Neural progenitor cell (in vitro differentiated cells): ENCODE data around the gene PCDH1. TPM values are rescaled to one million over a fixed set of nuclear protein-coding genes. Genes with fewer than 3 reads are reported as not detected.

Experiments used
- DNase-seq: peaks from one replicate; pipeline ENCODE4 v3.0.0-alpha.2; 2016; ENCODE audit warnings: low spot score
- H2AFZ ChIP-seq: fragments of 200-600 bp; sonication (generic); replicated peaks from 2 replicates; pipeline ENCODE4 v1.6.1; 2016; ENCODE audit warnings: antibody characterized with exemption
- H3F3A ChIP-seq: fragments of 200-600 bp; sonication (generic); 2 replicates; pipeline ENCODE4 v1.6.1; 2016; ENCODE audit warnings: antibody characterized with exemption, low read depth
- H3K27ac ChIP-seq: fragments of 200-600 bp; sonication (generic); 2 replicates; pipeline ENCODE4 v1.5.1; 2016; ENCODE audit warnings: mild to moderate bottlenecking
- H3K27me3 ChIP-seq: fragments of 200-600 bp; sonication (generic); 2 replicates; pipeline ENCODE4 v1.6.1; 2016; ENCODE audit warnings: mild to moderate bottlenecking, moderate library complexity
- H3K36me3 ChIP-seq: fragments of 200-600 bp; sonication (generic); 2 replicates; pipeline ENCODE4 v1.5.1; 2016
- H3K4me1 ChIP-seq: fragments of 200-600 bp; sonication (generic); 2 replicates; pipeline ENCODE4 v1.6.1; 2016; ENCODE audit warnings: mixed run types
- H3K4me2 ChIP-seq: fragments of 200-600 bp; sonication (generic); 2 replicates; pipeline ENCODE4 v1.6.1; 2016
- H3K4me3 ChIP-seq: fragments of 200-600 bp; sonication (generic); 2 replicates; pipeline ENCODE4 v1.5.1; 2016
- H3K79me2 ChIP-seq: fragments of 200-600 bp; sonication (generic); 2 replicates; pipeline ENCODE4 v1.6.1; 2016; ENCODE audit warnings: low read depth
- H3K9ac ChIP-seq: fragments of 200-600 bp; sonication (generic); 2 replicates; pipeline ENCODE4 v1.6.1; 2016
- H3K9me3 ChIP-seq: fragments of 200-600 bp; sonication (generic); 2 replicates; pipeline ENCODE4 v1.5.1; 2016; ENCODE audit warnings: low read depth
- H4K20me1 ChIP-seq: fragments of 200-600 bp; sonication (generic); 2 replicates; pipeline ENCODE4 v1.6.1; 2016; ENCODE audit warnings: low read depth
- H3K27ac Mint-ChIP-seq: 3 replicates; pipeline ENCODE4 v1.8.0; 2021; ENCODE audit warnings: mixed read lengths
- H3K27me3 Mint-ChIP-seq: 2 replicates; pipeline ENCODE4 v1.8.0; 2022; ENCODE audit warnings: low read depth, mild to moderate bottlenecking, inconsistent platforms, moderate library complexity, mixed read lengths; ENCODE audit not compliant: insufficient read depth
- H3K36me3 Mint-ChIP-seq: 3 replicates; pipeline ENCODE4 v1.8.0; 2021; ENCODE audit warnings: mixed read lengths
- H3K4me1 Mint-ChIP-seq: 3 replicates; pipeline ENCODE4 v1.8.0; 2021; ENCODE audit warnings: mixed read lengths
- H3K4me3 Mint-ChIP-seq: 3 replicates; pipeline ENCODE4 v1.8.0; 2021; ENCODE audit warnings: mild to moderate bottlenecking, moderate library complexity, mixed read lengths
- H3K9me3 Mint-ChIP-seq: 3 replicates; pipeline ENCODE4 v1.8.0; 2020; ENCODE audit warnings: mixed read lengths
- EZH2 ChIP-seq: fragments of 200-600 bp; sonication (generic); IDR thresholded peaks from 2 replicates; pipeline ENCODE4 v1.6.1; 2017; ENCODE audit warnings: antibody characterized with exemption, mild to moderate bottlenecking, moderate library complexity
- EZH2phosphoT487 ChIP-seq: fragments of 200-600 bp; sonication (generic); IDR thresholded peaks from 2 replicates; pipeline ENCODE4 v1.6.1; 2017; ENCODE audit warnings: antibody characterized with exemption
- total RNA-seq: library from RNA; depleted of rRNA; stranded (reverse); fragments of >200 nt; gene quantifications from 2 replicates; pipeline ENCODE4 v1.2.3, GENCODE V29; 2015; ENCODE audit warnings: low replicate concordance
- TF ChIP-seq, protein P1 (sequence below): fragments of 200-600 bp; sonication (generic); IDR thresholded peaks from 2 replicates; pipeline ENCODE4 v1.5.1; 2017; ENCODE audit warnings: antibody characterized with exemption, mild to moderate bottlenecking

The PCDH1 gene
- total RNA-seq, 1 donor from 2014 or later: 24.8 TPM

GRCh38 chr5:141814064-141814964 lies 63.9 kb downstream of the PCDH1 start:
- H3K4me3 ChIP-seq: no peak overlapping the region
- H3K36me3 Mint-ChIP-seq: no peaks in the 10 kb centered on the region
- peak overlapping the region; percentile 39 for H3K4me3 Mint-ChIP-seq
- H3K79me2 ChIP-seq: no peaks in the 10 kb centered on the region
- no peak overlapping the region for H3K9ac ChIP-seq
- no peak overlapping the region for H3K27ac Mint-ChIP-seq
- no peaks in the 10 kb centered on the region for H3K36me3 ChIP-seq
- no peak overlapping the region for H3K27ac ChIP-seq
- H3K27me3 Mint-ChIP-seq: peaks cover 15% of the 10 kb centered on the region
- H4K20me1 ChIP-seq: no peaks in the 10 kb centered on the region
- no peaks in the 10 kb centered on the region for H3K9me3 Mint-ChIP-seq
- no peak overlapping the region for H2AFZ ChIP-seq
- DNase-seq: peak; percentile 82
- peaks cover 70% of the 10 kb centered on the region for H3K4me1 Mint-ChIP-seq
- H3K4me1 ChIP-seq: peaks cover 56% of the 10 kb centered on the region
- no peaks in the 10 kb centered on the region for H3K9me3 ChIP-seq
- no peaks in the 10 kb centered on the region for H3K27me3 ChIP-seq
- H3K4me2 ChIP-seq: no peak overlapping the region
- no peak for TF ChIP-seq EZH2phosphoT487
- TF ChIP-seq EZH2: no peak
- TF ChIP-seq, protein P1, sequence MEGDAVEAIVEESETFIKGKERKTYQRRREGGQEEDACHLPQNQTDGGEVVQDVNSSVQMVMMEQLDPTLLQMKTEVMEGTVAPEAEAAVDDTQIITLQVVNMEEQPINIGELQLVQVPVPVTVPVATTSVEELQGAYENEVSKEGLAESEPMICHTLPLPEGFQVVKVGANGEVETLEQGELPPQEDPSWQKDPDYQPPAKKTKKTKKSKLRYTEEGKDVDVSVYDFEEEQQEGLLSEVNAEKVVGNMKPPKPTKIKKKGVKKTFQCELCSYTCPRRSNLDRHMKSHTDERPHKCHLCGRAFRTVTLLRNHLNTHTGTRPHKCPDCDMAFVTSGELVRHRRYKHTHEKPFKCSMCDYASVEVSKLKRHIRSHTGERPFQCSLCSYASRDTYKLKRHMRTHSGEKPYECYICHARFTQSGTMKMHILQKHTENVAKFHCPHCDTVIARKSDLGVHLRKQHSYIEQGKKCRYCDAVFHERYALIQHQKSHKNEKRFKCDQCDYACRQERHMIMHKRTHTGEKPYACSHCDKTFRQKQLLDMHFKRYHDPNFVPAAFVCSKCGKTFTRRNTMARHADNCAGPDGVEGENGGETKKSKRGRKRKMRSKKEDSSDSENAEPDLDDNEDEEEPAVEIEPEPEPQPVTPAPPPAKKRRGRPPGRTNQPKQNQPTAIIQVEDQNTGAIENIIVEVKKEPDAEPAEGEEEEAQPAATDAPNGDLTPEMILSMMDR: peak; percentile 82
- peaks cover 80% of the 10 kb centered on the region for H3F3A ChIP-seq

DNA sequence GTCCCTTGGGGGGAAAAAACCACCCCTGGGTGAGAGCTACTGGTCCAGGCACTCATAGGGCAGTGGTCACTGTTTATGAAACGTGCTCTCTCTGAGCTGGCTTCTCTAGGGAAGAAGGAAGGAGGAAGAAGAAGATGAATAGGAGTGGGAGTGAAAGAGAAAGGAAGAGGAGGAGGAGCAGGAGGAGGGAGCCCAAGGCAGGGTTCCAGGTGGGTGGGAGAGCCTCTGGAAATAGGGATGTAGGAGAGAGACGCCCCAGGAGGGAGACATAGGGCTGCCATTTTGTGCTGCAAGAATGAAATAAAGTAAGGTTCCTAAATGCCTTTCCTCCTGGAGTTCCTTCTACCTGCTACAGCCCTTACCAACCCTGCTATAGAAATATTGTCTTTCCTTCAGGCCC lies 65.7 kb downstream of the PCDH1 start:
- TF ChIP-seq EZH2phosphoT487: no peak
- TF ChIP-seq EZH2: no peak
- TF ChIP-seq, protein P1: no peak
- Histone ChIP-seq H3K4me1 (peaks cover 61% of the 10 kb centered on the region), H3F3A (peaks cover 79% of the 10 kb centered on the region), H3K4me2 (peak overlapping the region; percentile 75), H3K27me3 (no peaks in the 10 kb centered on the region), H3K27ac (no peak overlapping the region), H2AFZ (no peak overlapping the region), H3K9ac (no peak overlapping the region), H3K36me3 (no peaks in the 10 kb centered on the region), H3K4me3 (no peak overlapping the region), H4K20me1 (no peaks in the 10 kb centered on the region), H3K79me2 (no peaks in the 10 kb centered on the region), H3K9me3 (no peaks in the 10 kb centered on the region)
- H3K27me3 Mint-ChIP-seq: peaks cover 15% of the 10 kb centered on the region
- peaks cover 75% of the 10 kb centered on the region for H3K4me1 Mint-ChIP-seq
- H3K9me3 Mint-ChIP-seq: no peaks in the 10 kb centered on the region
- H3K27ac Mint-ChIP-seq: peak overlapping the region; percentile 26
- no peak for DNase-seq
- H3K36me3 Mint-ChIP-seq: no peaks in the 10 kb centered on the region
- peak overlapping the region; percentile 78 for H3K4me3 Mint-ChIP-seq

GRCh38 chr5:141811287-141812155 lies 66.7 kb downstream of the PCDH1 start:
- H3K27ac Mint-ChIP-seq: peak overlapping the region; percentile 92
- no peak overlapping the region for H3K27ac ChIP-seq

More at GRCh38 chr5:141811287-141812155, 66.7 kb downstream of the PCDH1 start:
- peaks cover 74% of the 10 kb centered on the region for H3F3A ChIP-seq
- peak overlapping the region; percentile 78 for H3K4me3 Mint-ChIP-seq
- H3K79me2 ChIP-seq: no peaks in the 10 kb centered on the region
- H3K4me1 Mint-ChIP-seq: peaks cover 75% of the 10 kb centered on the region
- no peaks in the 10 kb centered on the region for H3K9me3 Mint-ChIP-seq
- peak overlapping the region; percentile 74 for H2AFZ ChIP-seq
- no peaks in the 10 kb centered on the region for H4K20me1 ChIP-seq
- peak overlapping the region; percentile 75 for H3K4me2 ChIP-seq
- no peak overlapping the region for H3K9ac ChIP-seq
- no peaks in the 10 kb centered on the region for H3K27me3 ChIP-seq
- peak overlapping the region; percentile 35 for H3K4me3 ChIP-seq
- no peaks in the 10 kb centered on the region for H3K36me3 ChIP-seq
- H3K36me3 Mint-ChIP-seq: no peaks in the 10 kb centered on the region
- peak; percentile 91 for DNase-seq
- peaks cover 15% of the 10 kb centered on the region for H3K27me3 Mint-ChIP-seq
- TF ChIP-seq, protein P1: peak; percentile 86
- TF ChIP-seq EZH2: no peak
- H3K9me3 ChIP-seq: no peaks in the 10 kb centered on the region
- H3K4me1 ChIP-seq: peaks cover 60% of the 10 kb centered on the region
